WTC11 (cell line): ENCODE data around the gene VSIG4. TPM values are rescaled to one million over a fixed set of nuclear protein-coding genes. Genes with fewer than 3 reads are reported as not detected.

Experiments
- ATAC-seq: fragments of 200-7000 bp; cut with Tn5 transposase; 2 replicates; pipeline ENCODE4 v1.10.0; 2021; ENCODE audit warnings: mild to moderate bottlenecking, moderate library complexity
- CTCF ChIA-PET: fragments of 300-600 bp; sonication (Branson Sonifier 250); formaldehyde crosslinking; loops from one replicate; lab custom pipeline; 2021; ENCODE audit warnings: antibody characterized with exemption; lab: Charles Lee
- POLR2A ChIA-PET: fragments of 350-600 bp; sonication (Branson Sonifier 250); formaldehyde crosslinking; loops from one replicate; lab custom pipeline; 2021; ENCODE audit warnings: antibody characterized with exemption; lab: Charles Lee
- DNase-seq: peaks from one replicate; pipeline ENCODE4 v3.0.0; 2021; ENCODE audit warnings: low spot score
- H3K27ac Mint-ChIP-seq: 2 replicates; pipeline ENCODE4 v1.8.0; 2021; ENCODE audit warnings: mixed read lengths
- H3K27me3 Mint-ChIP-seq: 2 replicates; pipeline ENCODE4 v1.8.0; 2021; ENCODE audit warnings: low read depth, mild to moderate bottlenecking, moderate library complexity, mixed read lengths
- H3K36me3 Mint-ChIP-seq: 2 replicates; pipeline ENCODE4 v1.8.0; 2021; ENCODE audit warnings: mixed read lengths
- H3K4me1 Mint-ChIP-seq: 2 replicates; pipeline ENCODE4 v1.8.0; 2022; ENCODE audit warnings: mixed read lengths
- H3K4me3 Mint-ChIP-seq: 2 replicates; pipeline ENCODE4 v1.8.0; 2021; ENCODE audit warnings: mild to moderate bottlenecking, moderate library complexity, mixed read lengths
- H3K9me3 Mint-ChIP-seq: 2 replicates; pipeline ENCODE4 v1.8.0; 2021; ENCODE audit warnings: mixed read lengths
- AR ChIP-seq: fragments of 250-450 bp; sonication (Bioruptor Pico); IDR thresholded peaks from 2 replicates; pipeline ENCODE4 v1.9.0; 2021; ENCODE audit warnings: mild to moderate bottlenecking
- ATF1 ChIP-seq: sonication (generic); formaldehyde crosslinking; IDR thresholded peaks from 2 replicates; pipeline ENCODE4 v1.8.1; 2023; ENCODE audit warnings: mild to moderate bottlenecking, moderate library complexity, missing genetic modification reagents
- CDX4 ChIP-seq: fragments of 250-450 bp; sonication (Bioruptor Pico); IDR thresholded peaks from 2 replicates; pipeline ENCODE4 v1.9.0; 2021; ENCODE audit warnings: moderate library complexity, mild to moderate bottlenecking, inconsistent platforms, borderline replicate concordance
- CREM ChIP-seq: sonication (generic); formaldehyde crosslinking; IDR thresholded peaks from 2 replicates; pipeline ENCODE4 v1.8.1; 2022; ENCODE audit warnings: mild to moderate bottlenecking, missing genetic modification reagents, moderate library complexity
- E2F1 ChIP-seq: sonication (generic); formaldehyde crosslinking; IDR thresholded peaks from 2 replicates; pipeline ENCODE4 v1.8.0; 2022; ENCODE audit warnings: mild to moderate bottlenecking, missing genetic modification reagents
- ELF4 ChIP-seq: sonication (generic); formaldehyde crosslinking; IDR thresholded peaks from 2 replicates; pipeline ENCODE4 v1.8.1; 2022; ENCODE audit warnings: low read depth, mild to moderate bottlenecking, moderate library complexity, missing genetic modification reagents
- ETV6 ChIP-seq: sonication (generic); formaldehyde crosslinking; IDR thresholded peaks from 2 replicates; pipeline ENCODE4 v1.8.1; 2022; ENCODE audit warnings: mild to moderate bottlenecking, missing genetic modification reagents
- FOXP1 ChIP-seq: sonication (generic); formaldehyde crosslinking; IDR thresholded peaks from 2 replicates; pipeline ENCODE4 v1.8.0; 2022; ENCODE audit warnings: missing genetic modification reagents, mild to moderate bottlenecking, moderate library complexity, borderline replicate concordance
- FOXP4 ChIP-seq: sonication (generic); formaldehyde crosslinking; IDR thresholded peaks from 2 replicates; pipeline ENCODE4 v1.8.0; 2022; ENCODE audit warnings: mild to moderate bottlenecking, missing genetic modification reagents
- GRHL2 ChIP-seq: fragments of 250-450 bp; sonication (Bioruptor Pico); IDR thresholded peaks from 2 replicates; pipeline ENCODE4 v1.8.0; 2022; ENCODE audit warnings: mild to moderate bottlenecking, moderate library complexity; ENCODE audit not compliant: insufficient replicate concordance, severe bottlenecking
- IRF2 ChIP-seq: sonication (generic); formaldehyde crosslinking; IDR thresholded peaks from 2 replicates; pipeline ENCODE4 v1.8.0; 2022; ENCODE audit warnings: low read depth, missing genetic modification reagents, borderline replicate concordance
- JAZF1 ChIP-seq: fragments of 250-450 bp; sonication (Bioruptor Pico); IDR thresholded peaks from 2 replicates; pipeline ENCODE4 v1.9.0; 2021; ENCODE audit warnings: moderate library complexity, mild to moderate bottlenecking, inconsistent platforms
- JUN ChIP-seq: sonication (generic); formaldehyde crosslinking; IDR thresholded peaks from 2 replicates; pipeline ENCODE4 v1.8.0; 2023; ENCODE audit warnings: mild to moderate bottlenecking, missing genetic modification reagents
- NFE2L1 ChIP-seq: sonication (generic); formaldehyde crosslinking; IDR thresholded peaks from 2 replicates; pipeline ENCODE4 v1.8.1; 2023; ENCODE audit warnings: missing genetic modification reagents
- RELA ChIP-seq: sonication (generic); formaldehyde crosslinking; IDR thresholded peaks from 2 replicates; pipeline ENCODE4 v1.8.1; 2022; ENCODE audit warnings: missing genetic modification reagents, mild to moderate bottlenecking, borderline replicate concordance
- RORB ChIP-seq: fragments of 250-450 bp; sonication (Bioruptor Pico); IDR thresholded peaks from 2 replicates; pipeline ENCODE4 v1.9.0; 2021; ENCODE audit warnings: mild to moderate bottlenecking
- SMAD3 ChIP-seq: sonication (generic); formaldehyde crosslinking; IDR thresholded peaks from 2 replicates; pipeline ENCODE4 v1.8.0; 2022; ENCODE audit warnings: missing genetic modification reagents, mild to moderate bottlenecking, borderline replicate concordance
- SOX15 ChIP-seq: fragments of 250-450 bp; sonication (Bioruptor Pico); IDR thresholded peaks from 2 replicates; pipeline ENCODE4 v1.9.0; 2021; ENCODE audit warnings: mild to moderate bottlenecking
- TEAD4 ChIP-seq: sonication (generic); formaldehyde crosslinking; IDR thresholded peaks from 2 replicates; pipeline ENCODE4 v1.8.0; 2022; ENCODE audit warnings: mild to moderate bottlenecking, missing genetic modification reagents
- TP53 ChIP-seq: sonication (generic); formaldehyde crosslinking; IDR thresholded peaks from 2 replicates; pipeline ENCODE4 v1.8.1; 2023; ENCODE audit warnings: mild to moderate bottlenecking, missing genetic modification reagents
- USF1 ChIP-seq: sonication (generic); formaldehyde crosslinking; IDR thresholded peaks from 2 replicates; pipeline ENCODE4 v1.8.0; 2022; ENCODE audit warnings: mild to moderate bottlenecking, missing genetic modification reagents
- ZBTB21 ChIP-seq: sonication (generic); formaldehyde crosslinking; IDR thresholded peaks from 2 replicates; pipeline ENCODE4 v1.8.1; 2023; ENCODE audit warnings: mild to moderate bottlenecking, missing genetic modification reagents, borderline replicate concordance
- ZNF416 ChIP-seq: fragments of 250-450 bp; sonication (Bioruptor Pico); IDR thresholded peaks from 2 replicates; pipeline ENCODE4 v1.9.0; 2021; ENCODE audit warnings: mild to moderate bottlenecking, inconsistent platforms
- total RNA-seq: library from RNA; stranded (reverse); gene quantifications from 3 replicates; pipeline ENCODE4 v1.2.3, GENCODE V29; 2021

The VSIG4 gene
- total RNA-seq, 1 experiment from 2014 or later = 0.24 TPM

- Mint-ChIP-seq H3K4me3 (no peak overlapping the region), H3K9me3 (no peaks in the 10 kb centered on the region), H3K4me1 (no peaks in the 10 kb centered on the region), H3K36me3 (no peaks in the 10 kb centered on the region), H3K27ac (no peak overlapping the region), H3K27me3 (no peaks in the 10 kb centered on the region)
- DNase-seq (no peak), ATAC-seq (no peak)
- TF ChIP-seq CDX4 (CRISPR knock-in tag) = no peak
- TF ChIP-seq TEAD4 (CRISPR knock-in tag) = no peak
- TF ChIP-seq ETV6 (CRISPR knock-in tag) = no peak
- no peak for TF ChIP-seq JAZF1 (CRISPR knock-in tag)
- POLR2A ChIA-PET = no interaction called here
- CTCF ChIA-PET = interaction anchor here (0.6 kb wide), 1 partner anchor 36 kb away, joined by 3 read pairs; no protein-coding TSS in a partner anchor
Measured at GRCh38 chrX:66024092-66024467, 15.8 kb downstream of the VSIG4 start.

GRCh38 chrX:66023385-66024091, 16.3 kb downstream of the VSIG4 start:
- H3K4me3 Mint-ChIP-seq = no peak overlapping the region
- ATAC-seq (no peak), DNase-seq (no peak)
- no peaks in the 10 kb centered on the region for H3K36me3 Mint-ChIP-seq
- TF ChIP-seq ELF4 (CRISPR knock-in tag) (no peak), SMAD3 (CRISPR knock-in tag) (no peak), IRF2 (CRISPR knock-in tag) (no peak), GRHL2 (CRISPR knock-in tag) (no peak), TP53 (CRISPR knock-in tag) (no peak), AR (no peak), E2F1 (CRISPR knock-in tag) (no peak), USF1 (CRISPR knock-in tag) (no peak), FOXP1 (no peak), RELA (CRISPR knock-in tag) (no peak), JUN (no peak), ATF1 (no peak), SOX15 (no peak), ZNF416 (CRISPR knock-in tag) (no peak), FOXP4 (no peak), CREM (CRISPR knock-in tag) (no peak), NFE2L1 (no peak), ZBTB21 (CRISPR knock-in tag) (no peak), RORB (CRISPR knock-in tag) (no peak)
- no peaks in the 10 kb centered on the region for H3K27me3 Mint-ChIP-seq
- H3K27ac Mint-ChIP-seq = no peak overlapping the region
- no peaks in the 10 kb centered on the region for H3K9me3 Mint-ChIP-seq
- ChIA-PET CTCF (interaction anchor here (0.6 kb wide), 1 partner anchor 35 kb away, joined by 3 read pairs; no protein-coding TSS in a partner anchor), POLR2A (no interaction called here)
- no peaks in the 10 kb centered on the region for H3K4me1 Mint-ChIP-seq
